NCI-H1417 treated with DMSO at 0.1 percent for 48 hours (cell line): ENCODE results near the gene CRADD.
"Not testable (repeated sequence)": the region's sequence is repeated elsewhere in the genome, so short reads cannot be mapped to it uniquely, and the experiment has no call there.

Experiments
- DNase-seq: peaks from one replicate; lab custom pipeline; 2025; lab: John Stamatoyannopoulos, UW

CRADD gene

DNA sequence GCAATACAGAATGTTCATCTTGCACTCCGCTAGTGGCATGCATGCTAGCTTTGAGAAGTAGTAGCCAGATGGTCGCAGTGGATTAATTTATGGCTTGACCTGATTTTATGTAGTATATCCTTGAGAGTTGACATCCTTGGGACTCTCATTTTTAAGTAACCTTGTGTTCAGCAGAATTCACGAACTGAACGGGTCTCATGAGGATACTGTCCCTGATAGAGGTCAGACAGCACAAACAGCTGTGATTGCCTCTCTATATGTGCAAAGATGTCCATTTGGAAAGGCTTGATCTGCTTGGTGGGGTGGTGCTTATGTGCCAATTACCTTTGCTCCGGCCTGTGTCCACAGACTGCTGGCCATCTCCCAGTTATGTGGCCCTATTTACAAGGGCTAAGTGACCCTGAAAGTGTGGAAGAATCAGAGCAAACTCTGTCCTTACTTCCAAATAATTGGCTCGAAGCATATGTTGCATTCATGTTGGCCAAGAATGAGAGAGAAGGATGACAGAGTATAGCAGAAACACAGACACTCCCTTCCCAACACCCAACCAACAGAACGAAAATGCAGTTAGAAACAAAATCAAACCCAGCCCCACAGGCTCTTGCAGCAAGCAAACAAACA lies 167.1 kb downstream of the CRADD start:
- no peak for DNase-seq

DNA sequence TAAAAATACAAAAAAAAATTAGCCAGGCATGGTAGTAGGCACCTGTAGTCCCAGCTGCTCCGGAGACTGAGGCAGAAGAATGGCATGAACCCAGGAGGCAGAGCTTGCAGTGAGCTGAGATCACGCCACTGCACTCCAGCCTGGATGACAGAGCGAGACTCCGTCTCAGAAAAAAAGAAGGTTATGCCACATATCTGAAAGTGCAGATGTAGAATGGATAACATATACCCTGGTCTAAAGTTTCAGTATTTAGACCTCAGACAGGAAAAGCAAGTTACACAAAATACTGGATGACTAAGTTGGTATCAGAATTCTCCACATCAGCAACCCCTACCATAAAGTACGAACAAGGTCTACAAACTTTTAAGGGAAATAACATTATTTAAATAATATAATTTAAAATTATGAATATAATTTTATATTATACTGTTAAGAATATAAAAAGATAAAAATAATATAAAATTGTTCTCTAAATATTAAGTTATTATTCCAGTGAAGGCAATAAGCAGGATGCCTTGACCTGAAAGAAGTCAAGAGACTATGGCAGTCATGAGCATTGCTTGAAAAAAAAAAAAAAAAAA lies 169.9 kb downstream of the CRADD start:
- no peak for DNase-seq

DNA sequence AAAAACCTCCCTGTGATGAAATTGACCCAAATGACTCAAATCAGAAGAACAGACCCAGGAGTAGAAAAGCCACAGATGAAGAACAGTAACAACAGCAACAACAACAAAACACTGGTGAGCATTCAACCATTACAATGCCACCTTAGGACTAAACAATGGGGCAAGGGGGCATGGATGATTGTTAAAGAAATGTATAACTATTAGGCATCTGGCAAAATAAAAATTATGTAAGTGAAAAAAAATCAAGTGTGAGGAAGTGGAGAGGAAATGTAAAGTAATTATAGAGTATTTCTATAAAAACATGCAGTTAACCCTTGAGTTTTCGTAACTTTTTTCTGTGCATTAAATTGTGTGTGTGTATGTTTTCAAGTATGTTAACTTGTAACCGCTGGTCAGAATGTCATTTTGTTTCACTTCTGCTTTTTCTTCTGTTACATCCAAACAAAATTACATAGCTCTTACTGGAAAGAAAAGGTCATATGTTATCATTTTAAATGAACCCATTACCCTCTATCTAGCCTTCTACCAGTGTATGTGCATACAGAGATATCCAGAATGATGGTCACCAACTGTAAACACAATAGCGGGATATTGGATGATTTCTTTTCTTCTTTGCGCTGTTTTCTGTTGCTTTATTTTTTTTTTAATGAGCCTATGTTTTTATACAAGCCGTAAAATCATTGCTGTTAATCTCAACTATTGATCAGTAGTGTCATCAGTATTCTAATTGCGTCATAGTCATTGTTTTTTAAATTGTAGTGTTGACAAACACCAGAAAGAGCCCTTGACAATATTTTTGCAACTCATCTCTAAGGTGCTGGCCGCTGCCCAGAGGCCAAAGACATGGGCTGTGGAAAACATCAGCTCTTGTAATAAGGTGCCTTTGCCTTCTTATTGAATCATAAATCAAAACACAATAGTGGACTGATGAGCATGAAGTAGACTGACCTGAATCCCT lies 170.6 kb downstream of the CRADD start:
- DNase-seq = no peak

DNA sequence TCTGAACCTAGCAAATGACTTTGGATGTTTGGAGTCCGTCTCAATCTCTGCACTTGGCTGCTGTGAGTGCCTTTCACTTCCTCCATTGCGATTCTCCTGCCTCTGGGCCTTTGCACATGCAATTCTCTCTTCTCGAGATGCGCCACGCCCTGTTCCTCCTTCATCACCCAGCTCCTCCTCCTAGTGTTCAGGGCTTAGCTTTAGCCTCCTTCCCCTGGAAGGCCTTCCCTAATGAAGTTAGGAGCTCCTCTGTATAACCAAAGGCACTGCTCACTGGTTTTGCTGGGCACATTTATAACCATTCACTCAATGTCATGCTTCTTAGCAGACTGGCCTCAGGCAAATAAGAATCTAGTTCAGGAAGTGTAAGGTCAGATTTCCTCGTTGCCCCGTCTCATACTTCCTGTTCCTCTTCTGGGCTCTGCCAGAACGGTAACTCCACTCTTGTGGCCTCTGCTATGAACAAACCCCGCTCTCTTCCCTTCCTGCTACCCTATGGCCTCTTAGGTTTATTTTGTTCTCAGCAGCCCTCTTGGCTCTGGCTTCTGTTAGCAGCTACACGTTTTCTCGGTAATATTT lies 171.4 kb downstream of the CRADD start:
- no peak for DNase-seq

DNA sequence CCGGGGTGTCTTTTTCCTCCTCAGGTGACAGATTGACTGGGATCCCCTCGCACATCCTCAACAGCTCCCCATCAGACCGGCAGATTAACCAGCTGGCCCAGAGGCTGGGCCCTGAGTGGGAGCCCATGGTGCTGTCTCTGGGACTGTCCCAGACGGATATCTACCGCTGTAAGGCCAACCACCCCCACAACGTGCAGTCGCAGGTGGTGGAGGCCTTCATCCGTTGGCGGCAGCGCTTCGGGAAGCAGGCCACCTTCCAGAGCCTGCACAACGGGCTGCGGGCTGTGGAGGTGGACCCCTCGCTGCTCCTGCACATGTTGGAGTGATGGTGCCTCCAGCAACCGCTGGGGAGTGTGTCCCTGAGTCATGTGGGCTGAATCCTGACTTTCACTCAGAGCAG lies 172.8 kb downstream of the CRADD start:
- DNase-seq = no peak

DNA sequence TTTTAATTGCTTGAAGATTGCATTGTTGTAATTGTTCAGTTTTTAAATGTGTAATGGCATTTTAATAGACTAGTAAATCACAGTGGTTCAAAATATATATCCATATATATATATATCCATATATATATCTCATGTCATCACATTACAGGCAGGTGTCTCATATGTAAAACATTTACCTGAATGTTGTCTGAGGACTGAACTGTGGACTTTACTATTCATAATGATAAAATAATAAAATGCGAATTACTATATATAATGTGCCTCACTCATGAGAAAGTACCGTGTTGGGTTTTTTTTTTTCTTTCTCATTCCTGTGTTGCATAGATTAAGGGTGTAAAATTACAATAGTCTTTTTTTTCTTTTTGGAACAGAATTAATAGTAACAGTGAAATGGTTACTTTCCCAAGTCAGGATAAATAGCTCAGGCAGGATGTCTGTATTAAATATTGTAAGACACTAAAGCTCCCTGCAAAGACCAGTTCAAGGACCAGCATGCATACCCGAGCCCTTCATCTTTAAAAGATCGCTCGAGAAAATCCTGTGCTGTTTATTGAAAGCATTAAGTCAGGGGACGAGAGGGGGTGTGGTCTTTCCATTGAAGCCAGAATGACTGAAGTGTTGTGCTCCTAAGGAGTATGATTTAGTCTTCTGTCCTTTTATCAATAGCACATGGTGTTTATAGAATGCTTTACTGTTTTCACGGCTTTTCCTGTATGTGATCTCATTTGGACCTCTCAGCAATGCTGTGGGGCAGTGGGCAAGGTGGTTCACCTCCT lies 173.5 kb downstream of the CRADD start:
- no peak for DNase-seq

DNA sequence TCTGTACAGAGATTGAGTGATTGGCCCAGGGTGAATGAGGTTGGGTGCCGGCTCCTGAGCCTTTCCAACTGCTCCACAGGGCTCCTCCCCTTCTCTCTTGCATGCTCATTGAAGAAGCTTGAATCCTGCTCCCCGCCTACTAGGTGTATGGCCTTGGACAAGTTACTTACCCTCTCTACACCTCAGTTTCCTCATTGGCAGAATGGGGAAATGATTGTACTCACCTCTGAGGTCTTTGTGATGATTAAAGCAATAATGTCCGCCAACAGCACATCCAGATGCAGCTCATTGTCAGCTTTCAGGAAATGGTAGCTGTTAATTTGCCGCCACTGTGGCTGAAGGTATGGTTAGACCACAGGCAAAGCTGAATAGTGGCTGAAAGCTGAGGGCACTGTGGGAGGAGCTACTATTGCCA lies 174.1 kb downstream of the CRADD start:
- DNase-seq = no peak

DNA sequence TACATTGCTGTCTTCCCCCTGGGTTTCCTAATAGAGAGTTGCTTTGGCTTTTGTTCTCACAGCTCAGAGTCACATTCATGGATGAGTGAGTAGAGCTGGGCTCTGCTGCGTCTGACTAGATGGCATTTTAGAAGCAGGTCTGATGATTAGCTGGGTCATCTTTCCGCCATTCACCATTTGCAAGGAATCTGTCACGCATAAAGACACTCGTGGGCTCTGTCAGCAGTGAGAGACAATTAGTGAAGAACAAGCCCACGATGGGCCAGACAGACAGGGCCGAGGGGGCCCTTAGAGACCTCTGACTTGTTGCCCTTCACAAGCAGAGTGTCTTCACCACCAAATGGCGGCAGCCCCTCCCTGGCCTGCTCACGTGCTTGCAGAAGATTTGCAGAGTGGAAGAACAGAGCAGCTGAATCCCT lies 175.0 kb downstream of the CRADD start:
- DNase-seq = no peak

DNA sequence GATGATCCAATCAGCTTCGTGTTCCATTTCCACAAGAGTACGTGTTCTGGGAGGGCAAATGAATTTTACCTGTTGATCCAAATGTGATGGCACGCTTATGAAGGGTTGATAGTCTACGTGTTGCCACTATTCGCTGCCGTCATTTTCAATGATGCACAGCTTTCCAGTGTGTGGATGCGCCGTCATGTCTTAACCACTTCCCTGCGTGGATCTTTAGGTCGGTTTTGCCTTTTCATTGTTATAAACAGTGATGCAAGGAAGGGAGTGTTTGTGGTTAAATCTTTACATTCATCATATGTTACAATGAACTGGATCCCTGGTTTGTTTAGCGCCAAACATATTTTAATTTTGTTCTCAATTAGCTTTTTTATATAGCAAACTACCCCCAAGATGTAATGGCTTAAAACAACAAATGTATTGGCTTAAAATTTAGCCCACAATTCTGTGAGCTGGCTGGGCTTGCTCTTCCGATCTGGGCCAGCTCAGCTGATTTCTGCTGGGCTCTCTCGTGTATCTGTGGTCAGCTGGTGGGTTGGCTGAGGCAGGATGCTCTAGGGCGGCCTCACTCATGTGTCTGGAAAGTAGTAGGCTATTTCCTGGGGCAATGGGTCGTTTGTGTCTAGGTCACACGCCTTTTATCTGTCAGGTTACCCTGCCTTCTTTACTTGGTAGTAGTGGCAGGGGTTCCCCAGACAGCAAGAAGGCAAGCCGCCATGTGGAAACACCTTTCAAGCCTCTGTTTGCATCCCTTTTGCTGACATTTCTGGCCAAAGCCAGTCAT lies 176.7 kb downstream of the CRADD start:
- DNase-seq = no peak

DNA sequence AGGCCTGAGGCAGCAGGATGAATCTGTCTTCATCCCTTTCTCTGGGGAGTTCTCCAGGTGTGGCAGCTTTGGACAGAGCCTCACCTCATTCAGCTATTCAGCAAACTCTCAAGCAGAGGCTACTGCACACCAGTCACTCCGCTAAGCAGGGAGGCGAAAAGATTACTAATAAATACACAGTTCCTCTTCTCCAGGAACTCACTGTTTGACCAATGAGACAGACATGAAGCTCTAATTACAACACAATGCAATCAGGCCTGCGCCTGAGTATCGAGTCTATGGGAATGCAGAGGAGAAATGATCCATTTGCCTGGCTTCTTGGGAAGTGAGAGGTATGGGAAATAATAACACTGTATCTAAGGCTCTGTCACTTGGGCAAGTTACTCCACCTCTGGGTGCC lies 178.1 kb downstream of the CRADD start:
- DNase-seq = no peak

DNA sequence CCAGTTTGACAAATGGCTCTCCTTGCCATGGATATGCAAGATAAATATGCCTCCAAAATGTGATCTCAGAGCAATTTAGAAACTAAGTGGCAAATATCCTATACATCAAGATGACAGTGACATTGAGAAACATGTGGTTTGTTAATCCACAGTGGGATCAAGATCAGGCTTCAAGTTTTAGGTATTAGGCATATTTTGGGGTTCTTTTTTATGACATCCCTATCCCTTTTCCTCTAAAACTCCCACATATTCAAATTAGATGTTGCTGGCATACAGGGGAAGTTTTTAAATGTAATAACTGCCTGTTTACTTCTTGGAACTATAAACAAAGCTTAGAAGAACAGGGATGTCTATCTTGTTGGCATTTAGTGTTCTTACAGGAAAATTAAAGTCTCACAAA lies 179.4 kb downstream of the CRADD start:
- no peak for DNase-seq

DNA sequence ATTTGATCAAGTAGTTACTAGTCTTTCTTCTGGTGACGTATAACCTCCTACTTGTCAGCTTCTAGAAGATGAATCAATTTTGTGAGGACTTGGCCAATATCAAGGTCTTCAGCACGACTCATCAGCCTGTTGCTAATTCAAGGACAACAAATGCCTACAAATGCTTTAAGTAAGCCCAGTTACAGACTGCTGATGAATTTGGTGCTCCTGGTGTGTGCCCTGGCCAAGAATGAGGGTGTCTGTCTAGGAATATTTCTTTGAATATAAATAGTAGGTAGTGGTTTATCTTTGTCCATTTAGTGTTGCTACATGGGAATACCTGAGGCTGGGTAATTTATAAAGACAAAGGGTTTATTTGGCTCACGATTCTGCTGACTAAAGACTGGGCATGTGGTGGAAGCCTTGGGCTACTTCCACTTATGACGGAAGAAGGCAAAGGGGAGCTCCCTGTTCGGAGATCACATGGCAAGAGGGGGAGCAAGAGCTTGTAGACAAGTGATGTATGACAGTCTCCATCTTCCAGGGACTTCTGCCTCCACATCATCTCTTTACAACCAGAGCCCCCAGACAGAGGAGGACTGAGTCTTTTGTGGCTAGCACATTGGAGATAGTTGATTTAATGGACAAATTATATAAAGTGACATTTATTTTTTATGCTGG lies 180.2 kb downstream of the CRADD start:
- DNase-seq = no peak

DNA sequence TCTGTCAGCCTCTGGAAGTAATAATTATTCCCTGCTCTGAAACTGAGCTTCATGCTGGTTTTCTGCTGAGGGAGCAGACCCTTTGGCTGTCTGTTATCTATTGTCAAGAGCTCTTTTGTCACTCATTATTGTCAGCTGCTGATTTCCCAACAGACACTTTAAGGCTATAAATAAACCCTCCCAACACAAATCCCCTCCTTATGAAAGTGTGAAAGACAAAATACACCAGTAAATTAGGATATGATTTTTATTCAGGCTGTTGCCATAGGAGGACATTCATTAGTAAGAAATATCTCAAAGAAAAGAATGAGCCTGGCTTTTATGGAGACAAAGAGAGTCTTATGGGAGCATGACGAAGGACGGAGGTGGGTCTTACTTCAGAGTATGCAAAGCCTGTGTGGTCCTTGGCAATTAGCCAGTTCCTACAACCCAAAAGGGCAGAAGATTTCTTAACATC lies 180.8 kb downstream of the CRADD start:
- DNase-seq = peak; percentile 63

DNA sequence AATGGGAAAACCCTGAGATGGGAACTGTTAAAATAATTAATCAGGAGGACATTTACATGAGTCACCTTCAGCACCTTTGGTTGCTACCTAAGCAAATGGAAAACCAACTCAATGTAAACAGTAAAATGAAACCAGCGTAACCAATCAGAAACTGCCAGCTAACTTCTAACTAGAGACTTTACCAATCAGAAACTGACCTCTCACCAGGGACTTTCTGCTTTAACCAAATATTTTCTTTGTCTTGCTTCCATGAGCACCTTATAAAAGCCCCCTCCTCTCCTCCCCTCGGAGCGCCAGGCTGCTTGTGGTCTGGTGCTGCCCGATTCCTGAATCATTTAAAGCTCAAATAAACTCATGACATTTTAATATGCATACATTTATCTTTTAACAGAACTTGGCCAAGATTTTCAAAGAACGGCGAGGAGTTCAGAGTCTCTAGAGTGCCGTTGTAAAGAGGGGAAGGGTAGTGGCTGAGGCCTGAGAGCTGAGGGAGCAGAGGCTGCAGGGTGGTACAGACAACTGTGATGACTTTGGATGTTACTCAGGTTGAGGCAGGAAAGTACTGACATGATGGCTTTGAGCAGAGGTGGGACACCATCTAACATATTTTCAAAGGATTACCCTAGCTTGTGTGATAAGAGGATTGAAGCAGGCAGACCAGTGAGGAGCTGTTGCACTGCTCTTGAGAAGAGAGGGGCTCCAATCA lies 183.6 kb downstream of the CRADD start:
- DNase-seq = no peak

DNA sequence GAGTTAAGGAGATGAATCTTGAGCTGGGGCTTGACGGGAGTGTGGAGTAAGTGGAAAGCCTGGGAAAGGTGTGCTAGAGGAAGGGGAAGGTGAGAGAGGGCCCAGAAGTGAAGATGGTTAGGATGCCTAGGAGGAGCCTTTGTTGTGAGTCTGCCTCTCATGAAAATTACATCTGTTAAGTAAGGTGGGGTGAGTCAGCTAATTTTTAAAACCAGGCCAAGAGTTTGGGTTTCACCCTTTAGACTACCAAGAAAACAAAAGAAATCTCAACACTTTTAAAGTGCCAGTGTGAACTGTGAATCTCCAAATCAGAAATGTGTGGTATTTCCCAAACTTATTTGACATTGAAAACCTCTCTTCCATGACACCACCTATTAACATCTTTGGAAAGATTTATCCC lies 185.2 kb downstream of the CRADD start:
- no peak for DNase-seq

DNA sequence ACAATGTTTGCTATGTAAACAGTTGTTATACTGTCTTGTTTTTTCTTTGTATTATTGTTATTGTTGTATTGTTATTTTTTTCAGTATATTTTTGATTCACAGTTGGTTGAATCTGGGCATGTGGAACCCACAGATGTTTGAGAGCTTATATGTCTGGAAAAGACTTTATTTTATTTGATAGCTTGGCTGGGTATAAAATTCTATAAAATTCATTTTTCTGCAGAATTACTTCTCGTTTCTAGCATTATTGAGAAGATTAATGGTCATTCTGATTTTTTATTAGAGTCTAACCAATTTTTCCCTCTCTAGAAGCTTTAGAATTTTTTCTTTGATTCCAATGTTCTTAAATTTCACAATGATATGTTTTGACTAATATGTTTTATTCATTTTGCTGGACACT lies 188.6 kb downstream of the CRADD start:
- DNase-seq = no peak

DNA sequence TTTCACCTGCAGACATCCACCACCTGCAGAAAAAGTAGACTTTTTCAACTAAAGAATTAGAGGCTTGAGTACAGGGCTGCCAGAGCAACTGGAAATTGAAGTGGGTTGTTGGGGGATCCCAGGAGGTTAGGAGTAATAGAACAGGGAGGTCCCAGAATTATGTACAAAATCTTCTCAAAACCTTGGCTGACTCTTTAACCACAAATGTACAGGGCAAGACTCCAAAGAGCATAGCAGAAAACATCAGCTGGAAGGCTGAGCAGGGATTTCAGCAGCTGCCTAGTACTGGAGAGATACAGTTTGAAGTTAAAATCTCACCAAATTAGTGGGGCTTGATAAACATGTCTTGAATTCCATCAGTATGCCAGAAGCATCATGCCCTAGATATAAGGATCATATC lies 191.6 kb downstream of the CRADD start:
- DNase-seq = no peak

DNA sequence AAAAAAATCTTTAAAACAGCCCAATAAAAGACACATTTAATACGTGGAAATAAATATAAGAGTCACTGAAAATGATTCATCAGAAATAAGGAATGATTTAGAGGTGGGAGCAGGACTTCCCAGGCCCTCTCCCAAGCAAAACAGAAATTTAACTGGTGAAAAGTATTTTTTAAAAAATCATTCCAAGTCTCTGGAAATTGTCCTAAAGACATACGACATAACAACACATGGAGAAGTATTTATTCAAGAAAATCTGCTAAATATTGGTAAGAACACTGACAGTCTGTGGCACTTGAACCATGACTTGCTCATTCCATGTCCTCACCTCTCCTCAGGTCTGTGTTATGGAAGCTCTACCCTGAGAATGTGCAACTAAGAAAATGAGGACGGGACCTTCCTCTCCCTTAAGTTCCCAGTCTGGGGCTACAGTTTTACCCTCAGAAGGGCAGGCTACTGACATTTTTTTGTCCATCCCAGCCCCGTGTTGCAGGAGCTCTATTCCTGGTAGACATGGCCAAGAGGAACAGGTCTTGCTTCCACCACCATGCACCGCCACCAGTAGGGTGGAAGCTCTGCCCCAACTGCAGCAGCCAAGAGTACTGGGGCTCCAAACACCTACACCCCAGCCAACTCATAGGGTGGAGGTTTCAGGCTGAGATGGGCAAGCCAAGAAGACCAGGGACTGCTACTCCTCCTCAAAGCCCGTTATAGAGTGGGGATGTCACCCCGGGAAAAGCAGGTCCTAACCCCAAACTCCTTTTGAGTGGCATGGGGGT lies 193.0 kb downstream of the CRADD start:
- DNase-seq = no peak

DNA sequence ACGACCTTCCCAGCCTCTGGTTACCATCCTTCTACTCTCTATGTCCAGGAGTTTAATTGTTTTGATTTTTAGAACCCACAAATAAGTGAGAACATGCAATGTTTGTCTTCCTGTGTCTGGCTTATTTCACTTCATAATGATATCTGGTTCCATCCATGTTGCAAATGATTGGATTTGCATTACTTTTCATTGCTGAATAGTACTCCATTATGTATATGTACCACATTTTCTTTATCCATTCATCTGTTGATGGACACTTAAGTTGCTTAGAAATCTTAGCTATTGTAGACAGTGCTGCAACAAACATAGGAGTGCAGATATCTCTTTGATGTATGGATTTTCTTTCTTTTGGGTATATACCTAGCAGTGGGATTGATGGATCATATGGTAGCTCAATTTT lies 194.4 kb downstream of the CRADD start:
- not testable (repeated sequence) for DNase-seq
